Measurements from ENCODE around the gene NFATC2IP. TPM values are rescaled to one million over a fixed set of nuclear protein-coding genes. Genes with fewer than 3 reads are reported as not detected.
"Not testable (repeated sequence)": the region's sequence is repeated elsewhere in the genome, so short reads cannot be mapped to it uniquely, and the experiment has no call there.

The NFATC2IP gene
- total RNA-seq, 1 donor from 2014 or later = 17.9 TPM

- DNase-seq (ENCODE audit: low spot score) = no peak
- intact Hi-C loops (cut with DNase I) = no loop called here
Measured at GRCh38 chr16:28986046-28986445, 35.3 kb downstream of the NFATC2IP start.

GRCh38 chr16:28986492-28986891 is 35.8 kb downstream of the NFATC2IP start:
- intact Hi-C loops (cut with DNase I) = no loop called here
- DNase-seq (ENCODE audit: low spot score) = no peak

- DNase-seq (ENCODE audit: low spot score) = no peak
- intact Hi-C loops (cut with DNase I) = no loop called here
Measured at GRCh38 chr16:28987170-28987853, 36.6 kb downstream of the NFATC2IP start.

GRCh38 chr16:28989363-28989762 is 38.6 kb downstream of the NFATC2IP start:
- no peak for DNase-seq (ENCODE audit: low spot score)

GRCh38 chr16:28990375-28991040 is 39.8 kb downstream of the NFATC2IP start:
- intact Hi-C loops (cut with DNase I) = no loop called here
- DNase-seq (ENCODE audit: low spot score) = no peak

More at GRCh38 chr16:28989363-28989762, 38.6 kb downstream of the NFATC2IP start:
- intact Hi-C loops (cut with DNase I) = no loop called here

- intact Hi-C loops (cut with DNase I) = no loop called here
- no peak for DNase-seq (ENCODE audit: low spot score)
Measured at GRCh38 chr16:28991687-28992086, 41.0 kb downstream of the NFATC2IP start.

GRCh38 chr16:28992496-28992895 is 41.8 kb downstream of the NFATC2IP start:
- DNase-seq (ENCODE audit: low spot score) = no peak
- intact Hi-C loops (cut with DNase I) = no loop called here

GRCh38 chr16:28998837-28999236 is 48.1 kb downstream of the NFATC2IP start:
- intact Hi-C loops (cut with DNase I) = no loop called here
- DNase-seq (ENCODE audit: low spot score) = no peak

GRCh38 chr16:28999577-28999976 is 48.8 kb downstream of the NFATC2IP start:
- no peak for DNase-seq (ENCODE audit: low spot score)
- intact Hi-C loops (cut with DNase I) = no loop called here

- intact Hi-C loops (cut with DNase I) = no loop called here
- DNase-seq (ENCODE audit: low spot score) = no peak
Measured at GRCh38 chr16:29000019-29000418, 49.3 kb downstream of the NFATC2IP start.

- DNase-seq (ENCODE audit: low spot score); intact Hi-C loops (cut with DNase I): not testable (repeated sequence)
Measured at GRCh38 chr16:29004496-29005139, 53.9 kb downstream of the NFATC2IP start.

- no peak for DNase-seq (ENCODE audit: low spot score)
- intact Hi-C loops (cut with DNase I) = no loop called here
Measured at GRCh38 chr16:29007730-29008593, 57.2 kb downstream of the NFATC2IP start.

- no peak for DNase-seq (ENCODE audit: low spot score)
- intact Hi-C loops (cut with DNase I) = no loop called here
Measured at GRCh38 chr16:29009050-29009837, 58.5 kb downstream of the NFATC2IP start.

- DNase-seq (ENCODE audit: low spot score) = no peak
- intact Hi-C loops (cut with DNase I) = no loop called here
Measured at GRCh38 chr16:29009838-29010166, 59.1 kb downstream of the NFATC2IP start.

GRCh38 chr16:29011112-29011511 is 60.4 kb downstream of the NFATC2IP start:
- intact Hi-C loops (cut with DNase I) = no loop called here
- DNase-seq (ENCODE audit: low spot score) = no peak

GRCh38 chr16:29011851-29012250 is 61.1 kb downstream of the NFATC2IP start:
- DNase-seq (ENCODE audit: low spot score) = no peak

GRCh38 chr16:29012913-29013553 is 62.3 kb downstream of the NFATC2IP start:
- no peak for DNase-seq (ENCODE audit: low spot score)
- intact Hi-C loops (cut with DNase I) = no loop called here

More at GRCh38 chr16:29011851-29012250, 61.1 kb downstream of the NFATC2IP start:
- intact Hi-C loops (cut with DNase I) = no loop called here

- no peak for DNase-seq (ENCODE audit: low spot score)
- intact Hi-C loops (cut with DNase I) = no loop called here
Measured at GRCh38 chr16:29014561-29015069, 63.9 kb downstream of the NFATC2IP start.
